ENCODE measurements around the gene COG2.
"Not testable (repeated sequence)": the region's sequence is repeated elsewhere in the genome, so short reads cannot be mapped to it uniquely, and the experiment has no call there.

Gene COG2

GRCh38 chr1:230707732-230708630 lies 65.7 kb downstream of the COG2 start:
- H3K9me3 Mint-ChIP-seq: no peaks in the 10 kb centered on the region

GRCh38 chr1:230708631-230709580 lies 66.6 kb downstream of the COG2 start:
- peaks cover 31% of the 10 kb centered on the region for H3K27me3 Mint-ChIP-seq
- no peak overlapping the region for H3K27ac Mint-ChIP-seq (ENCODE audit: low read depth)
- no peak for ATAC-seq (replicated peaks; ENCODE audit: extremely low read depth, poor library complexity, severe bottlenecking)
- no peak overlapping the region for H3K4me3 Mint-ChIP-seq
- H3K36me3 Mint-ChIP-seq (ENCODE audit: insufficient read depth): no peaks in the 10 kb centered on the region
- no peaks in the 10 kb centered on the region for H3K9me3 Mint-ChIP-seq
- no peak for DNase-seq (ENCODE audit: low spot score in 2 of 2)
- peaks cover 16% of the 10 kb centered on the region for H3K4me1 Mint-ChIP-seq

More at GRCh38 chr1:230707732-230708630, 65.7 kb downstream of the COG2 start:
- no peak overlapping the region for H3K4me3 Mint-ChIP-seq
- no peak for ATAC-seq (replicated peaks; ENCODE audit: extremely low read depth, poor library complexity, severe bottlenecking)
- H3K27me3 Mint-ChIP-seq: peaks cover 26% of the 10 kb centered on the region
- peaks cover 16% of the 10 kb centered on the region for H3K4me1 Mint-ChIP-seq
- H3K36me3 Mint-ChIP-seq (ENCODE audit: insufficient read depth): no peaks in the 10 kb centered on the region
- H3K27ac Mint-ChIP-seq (ENCODE audit: low read depth): no peak overlapping the region
- no peak for DNase-seq (ENCODE audit: low spot score in 2 of 2)

- H3K36me3 Mint-ChIP-seq (ENCODE audit: insufficient read depth): no peaks in the 10 kb centered on the region
- H3K27me3 Mint-ChIP-seq: peaks cover 31% of the 10 kb centered on the region
- no peaks in the 10 kb centered on the region for H3K9me3 Mint-ChIP-seq
- H3K27ac Mint-ChIP-seq (ENCODE audit: low read depth): no peak overlapping the region
- no peak overlapping the region for H3K4me3 Mint-ChIP-seq
- ATAC-seq (replicated peaks; ENCODE audit: extremely low read depth, poor library complexity, severe bottlenecking) (no peak), DNase-seq (ENCODE audit: low spot score in 2 of 2) (no peak)
- peaks cover 16% of the 10 kb centered on the region for H3K4me1 Mint-ChIP-seq
These were observed 67.6 kb downstream of the COG2 start for GRCh38 chr1:230709619-230710542.

- Mint-ChIP-seq H3K27me3 (peaks cover 31% of the 10 kb centered on the region), H3K4me3 (no peak overlapping the region), H3K4me1 (peaks cover 16% of the 10 kb centered on the region), H3K36me3 (ENCODE audit: insufficient read depth) (no peaks in the 10 kb centered on the region), H3K9me3 (no peaks in the 10 kb centered on the region), H3K27ac (ENCODE audit: low read depth) (no peak overlapping the region)
- DNase-seq (ENCODE audit: low spot score in 2 of 2): no peak
- ATAC-seq (replicated peaks; ENCODE audit: extremely low read depth, poor library complexity, severe bottlenecking): no peak
These were observed 68.2 kb downstream of the COG2 start for GRCh38 chr1:230710543-230710904.

- H3K27ac Mint-ChIP-seq (ENCODE audit: low read depth): no peak overlapping the region
- H3K9me3 Mint-ChIP-seq: no peaks in the 10 kb centered on the region
- H3K4me3 Mint-ChIP-seq: no peak overlapping the region
- H3K27me3 Mint-ChIP-seq: peaks cover 31% of the 10 kb centered on the region
- no peak for ATAC-seq (replicated peaks; ENCODE audit: extremely low read depth, poor library complexity, severe bottlenecking)
- H3K4me1 Mint-ChIP-seq: peaks cover 16% of the 10 kb centered on the region
- no peak for DNase-seq (ENCODE audit: low spot score in 2 of 2)
- H3K36me3 Mint-ChIP-seq (ENCODE audit: insufficient read depth): no peaks in the 10 kb centered on the region
These were observed 69.0 kb downstream of the COG2 start for GRCh38 chr1:230711245-230711644.

GRCh38 chr1:230712470-230712942 lies 70.2 kb downstream of the COG2 start:
- no peak overlapping the region for H3K4me3 Mint-ChIP-seq
- peaks cover 28% of the 10 kb centered on the region for H3K27me3 Mint-ChIP-seq
- H3K27ac Mint-ChIP-seq (ENCODE audit: low read depth): no peak overlapping the region
- no peaks in the 10 kb centered on the region for H3K9me3 Mint-ChIP-seq
- peaks cover 16% of the 10 kb centered on the region for H3K4me1 Mint-ChIP-seq
- ATAC-seq (replicated peaks; ENCODE audit: extremely low read depth, poor library complexity, severe bottlenecking): no peak
- peaks cover 2% of the 10 kb centered on the region for H3K36me3 Mint-ChIP-seq (ENCODE audit: insufficient read depth)
- DNase-seq (ENCODE audit: low spot score in 2 of 2): no peak

GRCh38 chr1:230713138-230713537 lies 70.9 kb downstream of the COG2 start:
- peaks cover 2% of the 10 kb centered on the region for H3K36me3 Mint-ChIP-seq (ENCODE audit: insufficient read depth)
- H3K9me3 Mint-ChIP-seq: no peaks in the 10 kb centered on the region
- peaks cover 22% of the 10 kb centered on the region for H3K27me3 Mint-ChIP-seq
- H3K4me3 Mint-ChIP-seq: no peak overlapping the region
- DNase-seq (ENCODE audit: low spot score in 2 of 2) (no peak), ATAC-seq (replicated peaks; ENCODE audit: extremely low read depth, poor library complexity, severe bottlenecking) (no peak)
- no peak overlapping the region for H3K27ac Mint-ChIP-seq (ENCODE audit: low read depth)
- H3K4me1 Mint-ChIP-seq: peaks cover 9% of the 10 kb centered on the region

GRCh38 chr1:230713547-230713914 lies 71.2 kb downstream of the COG2 start:
- Mint-ChIP-seq H3K4me1 (peaks cover 5% of the 10 kb centered on the region), H3K9me3 (no peaks in the 10 kb centered on the region), H3K36me3 (ENCODE audit: insufficient read depth) (peaks cover 2% of the 10 kb centered on the region), H3K27ac (ENCODE audit: low read depth) (no peak overlapping the region), H3K27me3 (peaks cover 20% of the 10 kb centered on the region), H3K4me3 (no peak overlapping the region)
- ATAC-seq (replicated peaks; ENCODE audit: extremely low read depth, poor library complexity, severe bottlenecking): no peak
- no peak for DNase-seq (ENCODE audit: low spot score in 2 of 2)

GRCh38 chr1:230713915-230714764 lies 71.9 kb downstream of the COG2 start, which contains the start of gene AGT:
AGT (minus strand) TSS chr1:230714122; CDS start chr1:230710823, 3,299 bp downstream.
- Mint-ChIP-seq H3K36me3 (ENCODE audit: insufficient read depth) (peaks cover 2% of the 10 kb centered on the region), H3K27ac (ENCODE audit: low read depth) (no peak within 1 kb of the TSS), H3K4me1 (no peaks in the 10 kb centered on the region), H3K27me3 (peaks cover 20% of the 10 kb centered on the region), H3K9me3 (no peaks in the 10 kb centered on the region), H3K4me3 (no peak within 1 kb of the TSS)
- no peak for DNase-seq (ENCODE audit: low spot score in 2 of 2)
- no peak for ATAC-seq (replicated peaks; ENCODE audit: extremely low read depth, poor library complexity, severe bottlenecking)

GRCh38 chr1:230715510-230715909 lies 73.2 kb downstream of the COG2 start:
- no peak overlapping the region for H3K27ac Mint-ChIP-seq (ENCODE audit: low read depth)
- H3K4me3 Mint-ChIP-seq: no peak overlapping the region
- no peaks in the 10 kb centered on the region for H3K9me3 Mint-ChIP-seq
- no peaks in the 10 kb centered on the region for H3K4me1 Mint-ChIP-seq
- no peak for DNase-seq (ENCODE audit: low spot score in 2 of 2)
- peaks cover 2% of the 10 kb centered on the region for H3K36me3 Mint-ChIP-seq (ENCODE audit: insufficient read depth)
- peaks cover 20% of the 10 kb centered on the region for H3K27me3 Mint-ChIP-seq
- ATAC-seq (replicated peaks; ENCODE audit: extremely low read depth, poor library complexity, severe bottlenecking): no peak

GRCh38 chr1:230716453-230716852 lies 74.2 kb downstream of the COG2 start:
- not testable (repeated sequence) for ATAC-seq (replicated peaks; ENCODE audit: extremely low read depth, poor library complexity, severe bottlenecking); DNase-seq (ENCODE audit: low spot score in 2 of 2); H3K9me3 Mint-ChIP-seq; H3K4me1 Mint-ChIP-seq; H3K27ac Mint-ChIP-seq (ENCODE audit: low read depth); H3K36me3 Mint-ChIP-seq (ENCODE audit: insufficient read depth); H3K4me3 Mint-ChIP-seq
- H3K27me3 Mint-ChIP-seq: peaks cover 20% of the 10 kb centered on the region
